ENCODE measurements around the gene OPCML. TPM values are rescaled to one million over a fixed set of nuclear protein-coding genes. Genes with fewer than 3 reads are reported as not detected.

Gene OPCML
- total RNA-seq, 1 experiment from 2014 or later: not detected

DNA sequence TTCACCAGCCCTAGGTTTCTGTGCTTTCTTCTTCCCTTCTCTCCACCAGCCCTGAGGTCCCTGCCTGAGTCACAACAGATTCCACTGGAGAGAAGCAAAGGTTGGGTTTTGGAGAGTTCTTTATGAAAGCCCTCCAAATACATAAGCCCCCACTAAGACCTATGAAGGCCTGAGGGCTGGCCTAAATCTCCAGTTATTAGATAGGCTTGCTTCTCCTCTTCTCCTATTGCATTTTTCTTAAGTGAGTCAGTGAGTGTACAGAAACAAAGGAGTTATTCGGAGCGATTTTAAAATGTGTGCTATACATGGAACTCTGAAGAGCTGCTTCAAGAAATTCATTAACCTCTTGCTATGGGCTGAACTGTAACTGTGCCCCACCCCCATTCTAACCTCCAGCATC is 1057.3 kb downstream of the OPCML start:
- DNase-seq (ENCODE audit: low read depth, low spot score) (no peak), ATAC-seq (no peak)
- POLR2A ChIA-PET: no interaction called here
- Histone ChIP-seq H3K9me3 (ENCODE audit: control insufficient read depth, insufficient read depth, low read depth, low read length) (no peaks in the 10 kb centered on the region), H3K36me3 (ENCODE audit: control insufficient read depth, insufficient read depth, low read length) (no peaks in the 10 kb centered on the region), H3K27me3 (ENCODE audit: control insufficient read depth, insufficient read depth, low read length) (no peaks in the 10 kb centered on the region), H3K4me3 (ENCODE audit: low read depth in 2 of 2, low read length in 2 of 2) (no peak overlapping the region), H3K27ac (ENCODE audit: low read length) (no peak overlapping the region), H3K4me1 (ENCODE audit: control insufficient read depth, insufficient read depth, low read length) (no peaks in the 10 kb centered on the region)
- intact Hi-C loops (cut with micrococcal nuclease; ENCODE audit: unreplicated experiment) (no loop called here), in situ Hi-C loops (cut with HindIII; ENCODE audit: low pct_unique_long_range_greater_than_20kb, low sequenced_read_pairs) (no loop called here)
- no TSS peak for BruUV-seq (replicated peaks)
- TF ChIP-seq POLR2AphosphoS5 (IDR thresholded peaks at IDR 0.05; ENCODE audit: low read depth, low read length) (no peak), SIN3A (IDR thresholded peaks at IDR 0.05; ENCODE audit: borderline replicate concordance, insufficient read depth, low read depth, low read length) (no peak), TCF7L2 (IDR thresholded peaks at IDR 0.05; ENCODE audit: low read depth, low read length) (no peak)
- TF ChIP-seq, protein P1, sequence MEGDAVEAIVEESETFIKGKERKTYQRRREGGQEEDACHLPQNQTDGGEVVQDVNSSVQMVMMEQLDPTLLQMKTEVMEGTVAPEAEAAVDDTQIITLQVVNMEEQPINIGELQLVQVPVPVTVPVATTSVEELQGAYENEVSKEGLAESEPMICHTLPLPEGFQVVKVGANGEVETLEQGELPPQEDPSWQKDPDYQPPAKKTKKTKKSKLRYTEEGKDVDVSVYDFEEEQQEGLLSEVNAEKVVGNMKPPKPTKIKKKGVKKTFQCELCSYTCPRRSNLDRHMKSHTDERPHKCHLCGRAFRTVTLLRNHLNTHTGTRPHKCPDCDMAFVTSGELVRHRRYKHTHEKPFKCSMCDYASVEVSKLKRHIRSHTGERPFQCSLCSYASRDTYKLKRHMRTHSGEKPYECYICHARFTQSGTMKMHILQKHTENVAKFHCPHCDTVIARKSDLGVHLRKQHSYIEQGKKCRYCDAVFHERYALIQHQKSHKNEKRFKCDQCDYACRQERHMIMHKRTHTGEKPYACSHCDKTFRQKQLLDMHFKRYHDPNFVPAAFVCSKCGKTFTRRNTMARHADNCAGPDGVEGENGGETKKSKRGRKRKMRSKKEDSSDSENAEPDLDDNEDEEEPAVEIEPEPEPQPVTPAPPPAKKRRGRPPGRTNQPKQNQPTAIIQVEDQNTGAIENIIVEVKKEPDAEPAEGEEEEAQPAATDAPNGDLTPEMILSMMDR (IDR thresholded peaks at IDR 0.05): no peak
- TF ChIP-seq, protein P2, sequence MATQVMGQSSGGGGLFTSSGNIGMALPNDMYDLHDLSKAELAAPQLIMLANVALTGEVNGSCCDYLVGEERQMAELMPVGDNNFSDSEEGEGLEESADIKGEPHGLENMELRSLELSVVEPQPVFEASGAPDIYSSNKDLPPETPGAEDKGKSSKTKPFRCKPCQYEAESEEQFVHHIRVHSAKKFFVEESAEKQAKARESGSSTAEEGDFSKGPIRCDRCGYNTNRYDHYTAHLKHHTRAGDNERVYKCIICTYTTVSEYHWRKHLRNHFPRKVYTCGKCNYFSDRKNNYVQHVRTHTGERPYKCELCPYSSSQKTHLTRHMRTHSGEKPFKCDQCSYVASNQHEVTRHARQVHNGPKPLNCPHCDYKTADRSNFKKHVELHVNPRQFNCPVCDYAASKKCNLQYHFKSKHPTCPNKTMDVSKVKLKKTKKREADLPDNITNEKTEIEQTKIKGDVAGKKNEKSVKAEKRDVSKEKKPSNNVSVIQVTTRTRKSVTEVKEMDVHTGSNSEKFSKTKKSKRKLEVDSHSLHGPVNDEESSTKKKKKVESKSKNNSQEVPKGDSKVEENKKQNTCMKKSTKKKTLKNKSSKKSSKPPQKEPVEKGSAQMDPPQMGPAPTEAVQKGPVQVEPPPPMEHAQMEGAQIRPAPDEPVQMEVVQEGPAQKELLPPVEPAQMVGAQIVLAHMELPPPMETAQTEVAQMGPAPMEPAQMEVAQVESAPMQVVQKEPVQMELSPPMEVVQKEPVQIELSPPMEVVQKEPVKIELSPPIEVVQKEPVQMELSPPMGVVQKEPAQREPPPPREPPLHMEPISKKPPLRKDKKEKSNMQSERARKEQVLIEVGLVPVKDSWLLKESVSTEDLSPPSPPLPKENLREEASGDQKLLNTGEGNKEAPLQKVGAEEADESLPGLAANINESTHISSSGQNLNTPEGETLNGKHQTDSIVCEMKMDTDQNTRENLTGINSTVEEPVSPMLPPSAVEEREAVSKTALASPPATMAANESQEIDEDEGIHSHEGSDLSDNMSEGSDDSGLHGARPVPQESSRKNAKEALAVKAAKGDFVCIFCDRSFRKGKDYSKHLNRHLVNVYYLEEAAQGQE (IDR thresholded peaks at IDR 0.05; ENCODE audit: insufficient read depth in 1 of 2, low read depth in 2 of 2, low read length in 1 of 2): no peak
- CTCF ChIA-PET: no interaction called here

DNA sequence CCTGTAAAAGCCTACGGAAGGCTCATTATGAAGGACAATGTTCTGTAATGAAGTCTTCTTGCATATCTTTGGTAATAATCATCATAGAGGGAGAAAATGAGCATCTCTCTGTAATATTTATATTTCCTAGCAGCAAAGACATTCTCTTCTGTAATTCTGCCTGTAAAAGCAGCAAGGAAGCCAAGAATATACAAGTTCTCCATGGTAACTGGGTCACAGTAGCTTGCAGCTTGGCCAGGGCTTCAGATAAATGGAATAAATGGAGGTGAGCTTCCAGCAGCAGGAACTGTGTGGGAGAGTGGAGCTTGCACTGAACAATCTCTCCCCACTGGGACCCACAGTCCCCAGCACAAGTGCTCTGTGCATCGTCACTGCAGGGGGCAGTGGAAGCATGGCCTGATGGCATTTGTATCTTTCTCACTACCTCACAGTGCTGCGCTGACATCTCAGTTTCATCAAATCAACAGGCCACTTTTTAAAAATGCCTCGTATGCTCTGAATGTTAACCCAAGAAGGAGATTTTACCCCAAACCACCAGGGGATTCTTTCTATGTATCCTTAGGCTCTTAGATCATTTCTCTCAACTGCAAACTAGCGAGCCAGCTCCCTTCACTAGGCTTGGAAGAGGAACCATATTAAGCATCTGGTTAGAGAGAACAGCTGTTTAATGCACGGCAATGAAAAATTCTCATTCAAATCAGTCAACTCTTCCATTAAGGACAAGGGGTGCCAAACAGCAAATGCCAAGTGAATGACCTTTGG is 1059.7 kb downstream of the OPCML start:
- POLR2A ChIA-PET: no interaction called here
- CTCF ChIA-PET: no interaction called here
- no peaks in the 10 kb centered on the region for H3K36me3 ChIP-seq (ENCODE audit: control insufficient read depth, insufficient read depth, low read length)
- ATAC-seq (no peak), DNase-seq (ENCODE audit: low read depth, low spot score) (no peak)
- BruUV-seq (replicated peaks): no TSS peak
- no peaks in the 10 kb centered on the region for H3K4me1 ChIP-seq (ENCODE audit: control insufficient read depth, insufficient read depth, low read length)
- H3K27me3 ChIP-seq (ENCODE audit: control insufficient read depth, insufficient read depth, low read length): no peaks in the 10 kb centered on the region
- intact Hi-C loops (cut with micrococcal nuclease; ENCODE audit: unreplicated experiment) (no loop called here), in situ Hi-C loops (cut with HindIII; ENCODE audit: low pct_unique_long_range_greater_than_20kb, low sequenced_read_pairs) (no loop called here)
- no peak overlapping the region for H3K27ac ChIP-seq (ENCODE audit: low read length)
- no peaks in the 10 kb centered on the region for H3K9me3 ChIP-seq (ENCODE audit: control insufficient read depth, insufficient read depth, low read depth, low read length)
- H3K4me3 ChIP-seq (ENCODE audit: low read depth in 2 of 2, low read length in 2 of 2): no peak overlapping the region
- no peak for TF ChIP-seq POLR2AphosphoS5 (IDR thresholded peaks at IDR 0.05; ENCODE audit: low read depth, low read length)
- TF ChIP-seq TCF7L2 (IDR thresholded peaks at IDR 0.05; ENCODE audit: low read depth, low read length): no peak
- TF ChIP-seq SIN3A (IDR thresholded peaks at IDR 0.05; ENCODE audit: borderline replicate concordance, insufficient read depth, low read depth, low read length): no peak
- TF ChIP-seq, protein P1 (IDR thresholded peaks at IDR 0.05): no peak
- TF ChIP-seq, protein P2 (IDR thresholded peaks at IDR 0.05; ENCODE audit: insufficient read depth in 1 of 2, low read depth in 2 of 2, low read length in 1 of 2): no peak
